ENCODE results near the gene ADGRG6. TPM values are rescaled to one million over a fixed set of nuclear protein-coding genes. Genes with fewer than 3 reads are reported as not detected.

Gene ADGRG6
- total and polyA plus RNA-seq, 2 donors (not counting 1 experiment from before 2014, with no cell fraction given): 0.03 TPM; not detected in 1

- no peak overlapping the region for H3K27ac ChIP-seq (ENCODE audit: low read length in 2 of 2)
- no peak overlapping the region for H3K9ac ChIP-seq (ENCODE audit: low read length)
- no peaks in the 10 kb centered on the region for H3K9me3 ChIP-seq (ENCODE audit: control extremely low read depth in 1 of 3, control insufficient read depth in 2 of 3, insufficient read depth in 1 of 3, low read length in 2 of 3)
- H4K20me1 ChIP-seq (ENCODE audit: control insufficient read depth, insufficient read depth, low read length, poor library complexity, severe bottlenecking): no peaks in the 10 kb centered on the region
- DNase-seq (no peak), ATAC-seq (ENCODE audit: low read depth) (no peak)
- Mint-ChIP-seq H3K27ac (no peak overlapping the region), H3K27me3 (no peaks in the 10 kb centered on the region), H3K4me3 (no peak overlapping the region), H3K9me3 (ENCODE audit: insufficient read depth) (peaks cover 3% of the 10 kb centered on the region), H3K4me1 (no peaks in the 10 kb centered on the region)
- ChIA-PET POLR2A (no interaction called here), CTCF (interaction anchor here (3.7 kb wide), 1 partner anchor 8 kb away, joined by 21 read pairs; no protein-coding TSS in a partner anchor)
- no peak overlapping the region for H3K4me2 ChIP-seq (replicated peaks; ENCODE audit: low read depth, low read length, poor library complexity, severe bottlenecking)
- H3K79me2 ChIP-seq (ENCODE audit: control insufficient read depth, insufficient read depth, low read length): no peaks in the 10 kb centered on the region
- no peak for TF ChIP-seq CTCF (IDR thresholded peaks at IDR 0.05)
- TF ChIP-seq EZH2 (IDR thresholded peaks at IDR 0.05; ENCODE audit: borderline replicate concordance, insufficient read depth, low read depth, low read length, poor library complexity, severe bottlenecking): no peak
- intact Hi-C loops (cut with micrococcal nuclease): no loop called here
- 25% methylated on average over 1 of the region's 1 CpG for WGBS (ENCODE audit: insufficient coverage)
- peaks cover 0 to 6% (median 0%) of the 10 kb centered on the region in 4 experiments for H3K27me3 ChIP-seq (replicated peaks in 1 of 4; ENCODE audit: control extremely low read depth in 1 of 4, control insufficient read depth in 3 of 4, insufficient read depth in 4 of 4, low read length in 3 of 4)
- H2AFZ ChIP-seq (ENCODE audit: insufficient read depth, low read depth, low read length, poor library complexity, severe bottlenecking): no peak overlapping the region
- H3K4me1 ChIP-seq (ENCODE audit: control insufficient read depth in 2 of 2, insufficient read depth in 2 of 2, low read length in 2 of 2): no peaks in the 10 kb centered on the region
- H3K36me3 ChIP-seq (replicated peaks in 1 of 2; ENCODE audit: control extremely low read depth in 1 of 2, control insufficient read depth in 1 of 2, extremely low read depth in 1 of 2, insufficient read depth in 2 of 2, low read length in 1 of 2): no peaks in the 10 kb centered on the region
- H3K4me3 ChIP-seq (ENCODE audit: control extremely low read depth in 1 of 5, extremely low read depth in 1 of 5, insufficient read depth in 1 of 5, low read depth in 2 of 5, low read length in 4 of 5): no peak overlapping the region
These were observed 180.4 kb downstream of the ADGRG6 start for GRCh38 chr6:142482249-142482648.

- no peak overlapping the region for H3K4me2 ChIP-seq (replicated peaks; ENCODE audit: low read depth, low read length, poor library complexity, severe bottlenecking)
- ATAC-seq (ENCODE audit: low read depth) (no peak), DNase-seq (no peak)
- Mint-ChIP-seq H3K9me3 (ENCODE audit: insufficient read depth) (peaks cover 3% of the 10 kb centered on the region), H3K4me1 (no peaks in the 10 kb centered on the region), H3K27ac (no peak overlapping the region), H3K4me3 (no peak overlapping the region), H3K27me3 (no peaks in the 10 kb centered on the region)
- POLR2A ChIA-PET: no interaction called here
- H2AFZ ChIP-seq (ENCODE audit: insufficient read depth, low read depth, low read length, poor library complexity, severe bottlenecking): no peak overlapping the region
- H4K20me1 ChIP-seq (ENCODE audit: control insufficient read depth, insufficient read depth, low read length, poor library complexity, severe bottlenecking): no peaks in the 10 kb centered on the region
- no peaks in the 10 kb centered on the region for H3K36me3 ChIP-seq (replicated peaks in 1 of 2; ENCODE audit: control extremely low read depth in 1 of 2, control insufficient read depth in 1 of 2, extremely low read depth in 1 of 2, insufficient read depth in 2 of 2, low read length in 1 of 2)
- intact Hi-C loops (cut with micrococcal nuclease): no loop called here
- H3K9ac ChIP-seq (ENCODE audit: low read length): no peak overlapping the region
- CTCF ChIA-PET: interaction anchor here (3.7 kb wide), 1 partner anchor 8 kb away, joined by 21 read pairs; no protein-coding TSS in a partner anchor
- no peaks in the 10 kb centered on the region for H3K9me3 ChIP-seq (ENCODE audit: control extremely low read depth in 1 of 3, control insufficient read depth in 2 of 3, insufficient read depth in 1 of 3, low read length in 2 of 3)
- H3K27me3 ChIP-seq (replicated peaks in 1 of 4; ENCODE audit: control extremely low read depth in 1 of 4, control insufficient read depth in 3 of 4, insufficient read depth in 4 of 4, low read length in 3 of 4): peaks cover 0 to 6% (median 0%) of the 10 kb centered on the region in 4 experiments
- 67% methylated on average over 1 of the region's 5 CpGs for WGBS (ENCODE audit: insufficient coverage)
- TF ChIP-seq CTCF (IDR thresholded peaks at IDR 0.05): no peak
- TF ChIP-seq EZH2 (IDR thresholded peaks at IDR 0.05; ENCODE audit: borderline replicate concordance, insufficient read depth, low read depth, low read length, poor library complexity, severe bottlenecking): no peak
- H3K27ac ChIP-seq (ENCODE audit: low read length in 2 of 2): no peak overlapping the region
- H3K4me3 ChIP-seq (ENCODE audit: control extremely low read depth in 1 of 5, extremely low read depth in 1 of 5, insufficient read depth in 1 of 5, low read depth in 2 of 5, low read length in 4 of 5): no peak overlapping the region
- no peaks in the 10 kb centered on the region for H3K79me2 ChIP-seq (ENCODE audit: control insufficient read depth, insufficient read depth, low read length)
- H3K4me1 ChIP-seq (ENCODE audit: control insufficient read depth in 2 of 2, insufficient read depth in 2 of 2, low read length in 2 of 2): no peaks in the 10 kb centered on the region
These were observed 181.2 kb downstream of the ADGRG6 start for GRCh38 chr6:142482974-142483373.

All from B cell (primary cell).